Head of caudate nucleus (tissue), 42 donors: ENCODE measurements around the gene HSPBAP1.
A peak's percentile ranks its signal among the peaks of the same experiment; 100 is the strongest.

Source experiments
- DNase-seq, 42 donors: peaks; one replicate each; pipeline versions ENCODE4 v3.0.0 to v3.0.0-alpha.2; 2020 to 2021; ENCODE audit warnings: mixed read lengths in 7 of 42
- intact Hi-C: fragments of 100-400 bp; cut with DNase I; formaldehyde crosslinking; loops from one replicate; pipeline ENCODE4 v1.15.0; 2022

HSPBAP1 gene

GRCh38 chr3:122793568-122794416, at the start of gene HSPBAP1:
TSS of gene HSPBAP1 (minus strand) at chr3:122793831. CDS start at chr3:122793680, 151 bp downstream.
- intact Hi-C loops: no loop called here
- peak; percentile 89 to 99 (median 96) for DNase-seq

GRCh38 chr3:122835590-122835989, 42.0 kb upstream of the HSPBAP1 start:
- DNase-seq: no peak
- intact Hi-C loops: no loop called here

- no peak for DNase-seq
- intact Hi-C loops: no loop called here
These were observed 34.6 kb upstream of the HSPBAP1 start for GRCh38 chr3:122828281-122828680.

GRCh38 chr3:122826278-122826677, 32.6 kb upstream of the HSPBAP1 start:
- intact Hi-C loops: no loop called here
- no peak for DNase-seq

- intact Hi-C loops: no loop called here
- DNase-seq: no peak
These were observed 31.8 kb upstream of the HSPBAP1 start for GRCh38 chr3:122825460-122825859.

GRCh38 chr3:122824465-122825381, 31.1 kb upstream of the HSPBAP1 start:
- intact Hi-C loops: no loop called here
- no peak for DNase-seq

GRCh38 chr3:122816587-122816986, 23.0 kb upstream of the HSPBAP1 start:
- no peak for DNase-seq
- intact Hi-C loops: no loop called here

GRCh38 chr3:122810734-122811133, 17.1 kb upstream of the HSPBAP1 start:
- no peak for DNase-seq
- intact Hi-C loops: no loop called here

- DNase-seq: no peak
- intact Hi-C loops: no loop called here
These were observed 10.3 kb upstream of the HSPBAP1 start for GRCh38 chr3:122803977-122804376.

- DNase-seq: no peak
- intact Hi-C loops: no loop called here
These were observed 8.7 kb upstream of the HSPBAP1 start for GRCh38 chr3:122802323-122802722.

GRCh38 chr3:122800706-122801237, 7.1 kb upstream of the HSPBAP1 start:
- intact Hi-C loops: no loop called here
- DNase-seq: no peak

- DNase-seq: no peak
These were observed 6.4 kb upstream of the HSPBAP1 start for GRCh38 chr3:122800031-122800430.

GRCh38 chr3:122799322-122799721, 5.7 kb upstream of the HSPBAP1 start:
- DNase-seq: no peak

More at GRCh38 chr3:122800031-122800430, 6.4 kb upstream of the HSPBAP1 start:
- intact Hi-C loops: no loop called here

GRCh38 chr3:122797291-122797690, 3.7 kb upstream of the HSPBAP1 start:
- DNase-seq: no peak
- intact Hi-C loops: no loop called here

More at GRCh38 chr3:122799322-122799721, 5.7 kb upstream of the HSPBAP1 start:
- intact Hi-C loops: no loop called here

- intact Hi-C loops: no loop called here
These were observed 2.1 kb upstream of the HSPBAP1 start for GRCh38 chr3:122795674-122796195.

GRCh38 chr3:122794779-122795673, 1.4 kb upstream of the HSPBAP1 start, which contains the start of gene SLC49A4:
TSS of gene SLC49A4 (plus strand) at chr3:122795069. CDS start at chr3:122795193, 124 bp downstream.
- intact Hi-C loops: no loop called here
- peak; percentile 16 to 88 (median 74) for DNase-seq

More at GRCh38 chr3:122795674-122796195, 2.1 kb upstream of the HSPBAP1 start:
- no peak for DNase-seq

GRCh38 chr3:122794483-122794778, 800 bp upstream of the HSPBAP1 start:
- no peak for DNase-seq
- intact Hi-C loops: no loop called here

- intact Hi-C loops: no loop called here
- no peak for DNase-seq
These were observed 3.9 kb downstream of the HSPBAP1 start for GRCh38 chr3:122789585-122790273.
